MM.1S (cell line): Measurements from ENCODE around the gene UNC13A.

ENCODE experiments used
- DNase-seq: peaks from one replicate; pipeline ENCODE4 v3.0.0-alpha.2; 2015
- H2AFZ ChIP-seq: fragments of 300-600 bp; sonication (generic); 2 replicates; pipeline ENCODE4 v1.6.0; 2016; ENCODE audit warnings: antibody characterized with exemption, low read length
- H3F3A ChIP-seq: fragments of 300-600 bp; sonication (generic); 2 replicates; pipeline ENCODE4 v1.6.1; 2016; ENCODE audit warnings: mild to moderate bottlenecking, antibody characterized with exemption, low read length, moderate library complexity, mixed read lengths; ENCODE audit not compliant: insufficient read depth
- H3K27ac ChIP-seq: fragments of 300-600 bp; sonication (generic); 2 replicates; pipeline ENCODE4 v1.5.1; 2016; ENCODE audit warnings: mild to moderate bottlenecking, low read length
- H3K27me3 ChIP-seq: fragments of 300-600 bp; sonication (generic); replicated peaks from 2 replicates; pipeline ENCODE4 v1.6.0; 2016; ENCODE audit warnings: low read length; ENCODE audit not compliant: insufficient read depth
- H3K36me3 ChIP-seq: fragments of 300-600 bp; sonication (generic); replicated peaks from 2 replicates; pipeline ENCODE4 v1.6.1; 2016; ENCODE audit warnings: mild to moderate bottlenecking, low read length, mixed read lengths; ENCODE audit not compliant: insufficient read depth
- H3K4me1 ChIP-seq: fragments of 300-600 bp; sonication (generic); 2 replicates; pipeline ENCODE4 v1.6.1; 2016; ENCODE audit warnings: low read length, mixed read lengths
- H3K4me2 ChIP-seq: fragments of 300-600 bp; sonication (generic); 2 replicates; pipeline ENCODE4 v1.6.0; 2016; ENCODE audit warnings: low read depth, low read length
- H3K4me3 ChIP-seq: fragments of 300-600 bp; sonication (generic); 2 replicates; pipeline ENCODE4 v1.5.1; 2016; ENCODE audit warnings: low read length, mixed read lengths
- H3K79me2 ChIP-seq: fragments of 300-600 bp; sonication (generic); 2 replicates; pipeline ENCODE4 v1.6.1; 2016; ENCODE audit warnings: mixed run types, low read length, mixed read lengths
- H3K9ac ChIP-seq: fragments of 300-600 bp; sonication (generic); 2 replicates; pipeline ENCODE4 v1.6.1; 2016; ENCODE audit warnings: low read length, mixed read lengths
- H3K9me2 ChIP-seq: fragments of 300-600 bp; sonication (generic); replicated peaks from 2 replicates; pipeline ENCODE4 v1.6.1; 2016; ENCODE audit warnings: mild to moderate bottlenecking, low read length, mixed read lengths; ENCODE audit not compliant: insufficient read depth
- H3K9me3 ChIP-seq: fragments of 300-600 bp; sonication (generic); replicated peaks from 2 replicates; pipeline ENCODE4 v1.6.1; 2016; ENCODE audit warnings: mild to moderate bottlenecking, low read length, mixed read lengths; ENCODE audit not compliant: insufficient read depth
- H4K20me1 ChIP-seq: fragments of 300-600 bp; sonication (generic); 2 replicates; pipeline ENCODE4 v1.6.1; 2016; ENCODE audit warnings: mild to moderate bottlenecking, low read length, moderate library complexity, mixed read lengths; ENCODE audit not compliant: insufficient read depth
- CTCF ChIP-seq: fragments of 300-600 bp; sonication (generic); IDR thresholded peaks from 2 replicates; pipeline ENCODE4 v1.5.1; 2016; ENCODE audit warnings: antibody characterized with exemption, low read length, mixed read lengths
- EZH2 ChIP-seq: fragments of 300-600 bp; sonication (generic); optimal IDR thresholded peaks from 2 replicates; pipeline ENCODE3; 2017; ENCODE audit warnings: low read depth, mild to moderate bottlenecking, antibody characterized with exemption, low read length, mixed read lengths
- EZH2phosphoT487 ChIP-seq: fragments of 300-600 bp; sonication (generic); IDR thresholded peaks from 2 replicates; pipeline ENCODE4 v1.6.1; 2018; ENCODE audit warnings: antibody characterized with exemption, low read length

Gene UNC13A

GRCh38 chr19:17669419-17669818, 18.7 kb downstream of the UNC13A start:
- H3K9me2 ChIP-seq = no peaks in the 10 kb centered on the region
- H3K4me3 ChIP-seq = no peak overlapping the region
- no peaks in the 10 kb centered on the region for H4K20me1 ChIP-seq
- H3K36me3 ChIP-seq = no peaks in the 10 kb centered on the region
- H3K27me3 ChIP-seq = peaks cover 60% of the 10 kb centered on the region
- no peak overlapping the region for H3K9ac ChIP-seq
- no peak overlapping the region for H3K27ac ChIP-seq
- H3F3A ChIP-seq = no peaks in the 10 kb centered on the region
- no peaks in the 10 kb centered on the region for H3K9me3 ChIP-seq
- H3K4me1 ChIP-seq = no peaks in the 10 kb centered on the region
- TF ChIP-seq EZH2 = no peak
- TF ChIP-seq CTCF = no peak
- no peak for TF ChIP-seq EZH2phosphoT487
- H2AFZ ChIP-seq = no peak overlapping the region
- DNase-seq = no peak
- no peak overlapping the region for H3K4me2 ChIP-seq
- no peaks in the 10 kb centered on the region for H3K79me2 ChIP-seq

GRCh38 chr19:17665058-17665457, 23.1 kb downstream of the UNC13A start:
- Histone ChIP-seq H3F3A (no peaks in the 10 kb centered on the region), H3K79me2 (no peaks in the 10 kb centered on the region), H3K9ac (no peak overlapping the region), H4K20me1 (no peaks in the 10 kb centered on the region), H2AFZ (no peak overlapping the region), H3K4me3 (no peak overlapping the region), H3K4me1 (no peaks in the 10 kb centered on the region), H3K9me3 (no peaks in the 10 kb centered on the region), H3K9me2 (no peaks in the 10 kb centered on the region), H3K4me2 (no peak overlapping the region), H3K27me3 (peaks cover 53% of the 10 kb centered on the region), H3K27ac (no peak overlapping the region), H3K36me3 (no peaks in the 10 kb centered on the region)
- no peak for TF ChIP-seq EZH2phosphoT487
- no peak for TF ChIP-seq EZH2
- no peak for TF ChIP-seq CTCF
- no peak for DNase-seq

- no peak overlapping the region for H3K4me3 ChIP-seq
- no peaks in the 10 kb centered on the region for H3K9me2 ChIP-seq
- H2AFZ ChIP-seq = no peak overlapping the region
- H3K9ac ChIP-seq = no peak overlapping the region
- H3K27me3 ChIP-seq = peaks cover 63% of the 10 kb centered on the region
- no peak for DNase-seq
- H4K20me1 ChIP-seq = no peaks in the 10 kb centered on the region
- no peak overlapping the region for H3K4me2 ChIP-seq
- no peaks in the 10 kb centered on the region for H3K36me3 ChIP-seq
- no peak overlapping the region for H3K27ac ChIP-seq
- H3K9me3 ChIP-seq = no peaks in the 10 kb centered on the region
- TF ChIP-seq EZH2 (no peak), EZH2phosphoT487 (no peak), CTCF (no peak)
- no peaks in the 10 kb centered on the region for H3F3A ChIP-seq
- no peaks in the 10 kb centered on the region for H3K79me2 ChIP-seq
- H3K4me1 ChIP-seq = no peaks in the 10 kb centered on the region
These were observed 28.2 kb downstream of the UNC13A start for GRCh38 chr19:17659996-17660395.

GRCh38 chr19:17658666-17659065, 29.5 kb downstream of the UNC13A start:
- Histone ChIP-seq H3K9me2 (no peaks in the 10 kb centered on the region), H3K4me3 (no peak overlapping the region), H4K20me1 (no peaks in the 10 kb centered on the region), H3K36me3 (no peaks in the 10 kb centered on the region), H3K9ac (no peak overlapping the region), H3F3A (no peaks in the 10 kb centered on the region), H3K79me2 (no peaks in the 10 kb centered on the region), H2AFZ (no peak overlapping the region), H3K4me2 (no peak overlapping the region), H3K27ac (no peak overlapping the region), H3K4me1 (no peaks in the 10 kb centered on the region), H3K9me3 (no peaks in the 10 kb centered on the region), H3K27me3 (peaks cover 74% of the 10 kb centered on the region)
- no peak for TF ChIP-seq CTCF
- TF ChIP-seq EZH2phosphoT487 = no peak
- TF ChIP-seq EZH2 = no peak
- no peak for DNase-seq
